ENCODE data around the gene DTHD1. TPM values are rescaled to one million over a fixed set of nuclear protein-coding genes. Genes with fewer than 3 reads are reported as not detected.
A peak's percentile ranks its signal among the peaks of the same experiment; 100 is the strongest.

The DTHD1 gene
- total RNA-seq, 1 experiment from 2014 or later, result not detected

DNA sequence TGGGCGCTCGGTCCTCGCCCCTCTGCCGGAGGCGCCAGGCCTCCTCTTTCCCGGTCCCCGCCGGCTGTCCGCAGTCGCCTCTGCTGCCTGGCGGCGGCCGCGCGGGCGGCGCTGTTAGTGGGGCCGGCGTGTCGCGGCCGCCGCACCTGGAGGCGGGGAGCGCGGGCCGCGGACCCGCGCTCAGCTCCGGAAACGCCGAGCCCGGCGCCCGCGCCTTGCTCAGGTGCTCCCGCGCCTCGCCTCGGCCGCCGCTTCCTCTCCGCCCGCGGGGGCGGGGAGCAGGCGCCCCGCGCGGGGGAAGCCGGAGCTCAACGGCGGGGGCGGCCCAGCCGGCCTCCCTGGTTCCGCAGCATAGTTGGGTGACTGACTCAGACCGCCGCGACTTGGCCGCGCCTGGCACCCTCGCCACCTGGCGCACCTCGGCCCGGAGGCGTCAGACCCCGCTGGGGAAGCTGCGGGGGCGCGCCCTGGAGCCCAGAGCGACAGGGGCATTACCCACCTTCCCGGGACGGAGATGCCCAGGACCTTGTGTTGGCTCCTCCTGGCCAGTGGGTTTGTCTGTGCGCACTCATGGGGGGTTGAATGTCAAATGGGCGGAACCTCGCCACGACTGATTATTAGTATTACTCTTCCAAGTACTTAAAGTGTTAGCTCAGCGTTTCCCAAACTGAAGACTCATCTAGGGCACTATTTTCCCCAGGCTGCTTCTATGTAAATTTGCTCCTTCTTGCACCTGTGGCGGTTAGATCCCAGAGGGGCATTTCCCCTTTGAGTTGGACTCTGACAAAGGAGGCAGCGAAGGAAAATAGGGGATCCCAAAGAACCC is 36.9 kb upstream of the DTHD1 start, which contains the start of gene ARAP2 (continued):
- TF ChIP-seq RAD21 (IDR thresholded peaks at IDR 0.05; ENCODE audit: low read depth) (0 out of 2 replicates have a peak, but pooled peaks have one; percentile 8), SRF (IDR thresholded peaks at IDR 0.05; ENCODE audit: low read depth) (no peak), ZFX (IDR thresholded peaks at IDR 0.05) (peak; percentile 85), ZNF274 (IDR thresholded peaks at IDR 0.05; ENCODE audit: low read depth, low read length) (no peak), SIN3A (IDR thresholded peaks at IDR 0.05; ENCODE audit: low read depth) (peak; percentile 58; the same call in 1 of the 2 replicates)

DNA sequence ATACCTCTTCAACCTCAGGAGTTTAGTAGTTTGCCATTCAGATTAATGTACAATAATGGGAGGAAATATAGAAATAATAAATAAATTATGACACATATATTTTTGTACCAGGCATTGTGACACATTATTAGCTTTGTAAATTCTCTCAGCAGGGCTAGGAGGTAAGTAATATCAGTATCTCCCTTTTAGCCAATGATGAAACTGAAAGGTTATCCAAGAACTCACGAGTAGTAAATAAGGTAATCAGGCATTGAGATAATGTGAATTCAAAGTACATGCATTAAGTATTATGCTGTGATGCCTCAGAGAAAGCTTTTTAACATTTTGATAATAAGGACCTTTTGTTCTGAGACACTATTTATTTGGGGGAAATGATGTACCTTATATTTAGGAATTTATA is 31.8 kb upstream of the DTHD1 start:
- RAD21 ChIA-PET (ENCODE audit: low non-redundant PET in 1 of 2, low total read pairs in 2 of 2, uncharacterized antibody in 2 of 2, unreplicated experiment in 2 of 2), result no interaction called here
- intact Hi-C loops (cut with micrococcal nuclease), result no loop called here
- H3K79me2 ChIP-seq (ENCODE audit: insufficient read depth, low read length), result no peaks in the 10 kb centered on the region
- no peak overlapping the region for H3K27ac ChIP-seq (ENCODE audit: low read depth, low read length)
- peaks cover 7 to 13% of the 10 kb centered on the region in 2 experiments for H3K4me1 ChIP-seq (ENCODE audit: control insufficient read depth in 1 of 2, insufficient read depth in 2 of 2, low read length in 2 of 2)
- ATAC-seq, result no peak
- CTCF ChIA-PET, result no interaction called here
- H3K4me2 ChIP-seq (ENCODE audit: low read length), result no peak overlapping the region
- no peak overlapping the region for H3K9ac ChIP-seq (ENCODE audit: low read length)
- no peaks in the 10 kb centered on the region for H3K36me3 ChIP-seq (ENCODE audit: control insufficient read depth in 1 of 2, insufficient read depth in 2 of 2, low read length in 2 of 2)
- no peaks in the 10 kb centered on the region for H3K9me2 ChIP-seq (ENCODE audit: insufficient read depth)
- no peaks in the 10 kb centered on the region for H4K20me1 ChIP-seq (ENCODE audit: insufficient read depth)
- TF ChIP-seq SIN3A (IDR thresholded peaks at IDR 0.05; ENCODE audit: low read depth) (no peak), SP1 (IDR thresholded peaks at IDR 0.05; ENCODE audit: low read depth) (no peak), RAD21 (IDR thresholded peaks at IDR 0.05; ENCODE audit: low read depth) (no peak), EGR1 (IDR thresholded peaks at IDR 0.05; ENCODE audit: low read depth) (no peak), ZNF274 (IDR thresholded peaks at IDR 0.05; ENCODE audit: low read depth, low read length) (no peak), FOSL1 (IDR thresholded peaks at IDR 0.05; ENCODE audit: low read depth) (no peak), EZH2phosphoT487 (IDR thresholded peaks at IDR 0.05; ENCODE audit: borderline replicate concordance) (no peak), ZFX (IDR thresholded peaks at IDR 0.05) (no peak), TCF7L2 (IDR thresholded peaks at IDR 0.05; ENCODE audit: borderline replicate concordance, extremely low read depth, insufficient read depth, insufficient read length) (no peak), JUND (IDR thresholded peaks at IDR 0.05) (no peak), CBX3 (IDR thresholded peaks at IDR 0.05; ENCODE audit: low read depth) (no peak), POLR2A (IDR thresholded peaks at IDR 0.05; ENCODE audit: borderline replicate concordance, extremely low read depth, insufficient read depth, insufficient read length) (no peak)
- TF ChIP-seq, protein P1, sequence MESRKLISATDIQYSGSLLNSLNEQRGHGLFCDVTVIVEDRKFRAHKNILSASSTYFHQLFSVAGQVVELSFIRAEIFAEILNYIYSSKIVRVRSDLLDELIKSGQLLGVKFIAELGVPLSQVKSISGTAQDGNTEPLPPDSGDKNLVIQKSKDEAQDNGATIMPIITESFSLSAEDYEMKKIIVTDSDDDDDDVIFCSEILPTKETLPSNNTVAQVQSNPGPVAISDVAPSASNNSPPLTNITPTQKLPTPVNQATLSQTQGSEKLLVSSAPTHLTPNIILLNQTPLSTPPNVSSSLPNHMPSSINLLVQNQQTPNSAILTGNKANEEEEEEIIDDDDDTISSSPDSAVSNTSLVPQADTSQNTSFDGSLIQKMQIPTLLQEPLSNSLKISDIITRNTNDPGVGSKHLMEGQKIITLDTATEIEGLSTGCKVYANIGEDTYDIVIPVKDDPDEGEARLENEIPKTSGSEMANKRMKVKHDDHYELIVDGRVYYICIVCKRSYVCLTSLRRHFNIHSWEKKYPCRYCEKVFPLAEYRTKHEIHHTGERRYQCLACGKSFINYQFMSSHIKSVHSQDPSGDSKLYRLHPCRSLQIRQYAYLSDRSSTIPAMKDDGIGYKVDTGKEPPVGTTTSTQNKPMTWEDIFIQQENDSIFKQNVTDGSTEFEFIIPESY (IDR thresholded peaks at IDR 0.05; ENCODE audit: extremely low read depth, insufficient replicate concordance, low read length), result no peak
- TF ChIP-seq, protein P2, sequence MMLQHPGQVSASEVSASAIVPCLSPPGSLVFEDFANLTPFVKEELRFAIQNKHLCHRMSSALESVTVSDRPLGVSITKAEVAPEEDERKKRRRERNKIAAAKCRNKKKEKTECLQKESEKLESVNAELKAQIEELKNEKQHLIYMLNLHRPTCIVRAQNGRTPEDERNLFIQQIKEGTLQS (IDR thresholded peaks at IDR 0.05), result no peak
- TF ChIP-seq, protein P3, sequence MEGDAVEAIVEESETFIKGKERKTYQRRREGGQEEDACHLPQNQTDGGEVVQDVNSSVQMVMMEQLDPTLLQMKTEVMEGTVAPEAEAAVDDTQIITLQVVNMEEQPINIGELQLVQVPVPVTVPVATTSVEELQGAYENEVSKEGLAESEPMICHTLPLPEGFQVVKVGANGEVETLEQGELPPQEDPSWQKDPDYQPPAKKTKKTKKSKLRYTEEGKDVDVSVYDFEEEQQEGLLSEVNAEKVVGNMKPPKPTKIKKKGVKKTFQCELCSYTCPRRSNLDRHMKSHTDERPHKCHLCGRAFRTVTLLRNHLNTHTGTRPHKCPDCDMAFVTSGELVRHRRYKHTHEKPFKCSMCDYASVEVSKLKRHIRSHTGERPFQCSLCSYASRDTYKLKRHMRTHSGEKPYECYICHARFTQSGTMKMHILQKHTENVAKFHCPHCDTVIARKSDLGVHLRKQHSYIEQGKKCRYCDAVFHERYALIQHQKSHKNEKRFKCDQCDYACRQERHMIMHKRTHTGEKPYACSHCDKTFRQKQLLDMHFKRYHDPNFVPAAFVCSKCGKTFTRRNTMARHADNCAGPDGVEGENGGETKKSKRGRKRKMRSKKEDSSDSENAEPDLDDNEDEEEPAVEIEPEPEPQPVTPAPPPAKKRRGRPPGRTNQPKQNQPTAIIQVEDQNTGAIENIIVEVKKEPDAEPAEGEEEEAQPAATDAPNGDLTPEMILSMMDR (IDR thresholded peaks at IDR 0.05 in 2 of 3, conservative IDR thresholded peaks at IDR 0.05 in 1 of 3; ENCODE audit: borderline replicate concordance in 1 of 3, insufficient read depth in 1 of 3, low read depth in 2 of 3, low read length in 2 of 3), result no peak
- TF ChIP-seq, protein P4, sequence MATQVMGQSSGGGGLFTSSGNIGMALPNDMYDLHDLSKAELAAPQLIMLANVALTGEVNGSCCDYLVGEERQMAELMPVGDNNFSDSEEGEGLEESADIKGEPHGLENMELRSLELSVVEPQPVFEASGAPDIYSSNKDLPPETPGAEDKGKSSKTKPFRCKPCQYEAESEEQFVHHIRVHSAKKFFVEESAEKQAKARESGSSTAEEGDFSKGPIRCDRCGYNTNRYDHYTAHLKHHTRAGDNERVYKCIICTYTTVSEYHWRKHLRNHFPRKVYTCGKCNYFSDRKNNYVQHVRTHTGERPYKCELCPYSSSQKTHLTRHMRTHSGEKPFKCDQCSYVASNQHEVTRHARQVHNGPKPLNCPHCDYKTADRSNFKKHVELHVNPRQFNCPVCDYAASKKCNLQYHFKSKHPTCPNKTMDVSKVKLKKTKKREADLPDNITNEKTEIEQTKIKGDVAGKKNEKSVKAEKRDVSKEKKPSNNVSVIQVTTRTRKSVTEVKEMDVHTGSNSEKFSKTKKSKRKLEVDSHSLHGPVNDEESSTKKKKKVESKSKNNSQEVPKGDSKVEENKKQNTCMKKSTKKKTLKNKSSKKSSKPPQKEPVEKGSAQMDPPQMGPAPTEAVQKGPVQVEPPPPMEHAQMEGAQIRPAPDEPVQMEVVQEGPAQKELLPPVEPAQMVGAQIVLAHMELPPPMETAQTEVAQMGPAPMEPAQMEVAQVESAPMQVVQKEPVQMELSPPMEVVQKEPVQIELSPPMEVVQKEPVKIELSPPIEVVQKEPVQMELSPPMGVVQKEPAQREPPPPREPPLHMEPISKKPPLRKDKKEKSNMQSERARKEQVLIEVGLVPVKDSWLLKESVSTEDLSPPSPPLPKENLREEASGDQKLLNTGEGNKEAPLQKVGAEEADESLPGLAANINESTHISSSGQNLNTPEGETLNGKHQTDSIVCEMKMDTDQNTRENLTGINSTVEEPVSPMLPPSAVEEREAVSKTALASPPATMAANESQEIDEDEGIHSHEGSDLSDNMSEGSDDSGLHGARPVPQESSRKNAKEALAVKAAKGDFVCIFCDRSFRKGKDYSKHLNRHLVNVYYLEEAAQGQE (IDR thresholded peaks at IDR 0.05; ENCODE audit: low read depth), result no peak
- no peak overlapping the region for H3K4me3 ChIP-seq (replicated peaks in 1 of 2; ENCODE audit: low read depth in 1 of 2, low read length in 2 of 2)
- BruUV-seq (replicated peaks), result no TSS peak
- no peak overlapping the region for H2AFZ ChIP-seq (ENCODE audit: low read depth, low read length, poor library complexity, severe bottlenecking)
- no peaks in the 10 kb centered on the region for H3K27me3 ChIP-seq (ENCODE audit: insufficient read depth, low read length)
- H3K9me3 ChIP-seq (ENCODE audit: control insufficient read depth in 1 of 2, insufficient read depth in 1 of 2, low read depth in 1 of 2, low read length in 2 of 2), result no peaks in the 10 kb centered on the region
- no peak for DNase-seq (ENCODE audit: low read depth, low spot score)
- POLR2A ChIA-PET, result no interaction called here

Measured in HCT116 (cell line).